ENCODE data around the gene SIRPD.

SIRPD gene

GRCh38 chr20:1490643-1491195, 66.8 kb downstream of the SIRPD start:
- no peak for TF ChIP-seq CTCF (IDR thresholded peaks at IDR 0.05; ENCODE audit: low read depth, low read length, missing control alignments)
- DNase-seq (ENCODE audit: low read depth) = no peak
- no peak overlapping the region for H3K4me3 ChIP-seq (ENCODE audit: low read depth, low read length)

DNA sequence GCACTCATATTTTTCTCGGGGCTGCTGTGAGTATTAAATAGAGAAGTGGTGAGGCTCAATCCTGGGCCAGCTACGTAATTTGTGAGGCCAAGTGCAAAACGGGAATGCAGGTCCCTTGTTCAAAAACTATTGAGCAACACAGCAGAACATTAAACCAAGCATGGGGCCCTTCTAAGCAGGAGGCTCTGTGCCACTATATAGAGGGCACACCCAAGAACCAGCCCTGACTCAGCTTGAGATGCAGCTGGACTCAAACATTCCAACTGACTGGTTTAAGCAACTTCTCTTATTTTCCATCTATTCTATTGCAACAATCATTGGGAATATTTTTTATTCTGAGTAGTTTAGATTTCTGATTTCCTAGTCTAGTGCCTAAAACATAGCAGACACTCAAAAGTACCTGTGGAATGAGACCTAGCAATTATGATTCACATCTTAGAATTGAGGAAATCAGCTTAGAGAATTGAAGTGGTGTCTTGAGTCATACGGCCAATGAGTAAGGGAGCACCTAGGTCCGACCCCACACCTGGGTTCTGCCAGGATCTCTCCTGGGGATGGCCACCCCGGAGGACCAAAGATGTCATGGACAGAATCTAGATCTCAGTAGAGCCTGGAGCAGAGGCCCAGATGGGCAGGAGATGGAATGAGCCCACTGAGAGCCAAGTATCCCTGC, 67.6 kb downstream of the SIRPD start:
- no peak for DNase-seq (ENCODE audit: low read depth)
- TF ChIP-seq CTCF (IDR thresholded peaks at IDR 0.05; ENCODE audit: low read depth, low read length, missing control alignments) = no peak
- H3K4me3 ChIP-seq (ENCODE audit: low read depth, low read length) = no peak overlapping the region

- no peak for DNase-seq (ENCODE audit: low read depth)
- no peak overlapping the region for H3K4me3 ChIP-seq (ENCODE audit: low read depth, low read length)
- TF ChIP-seq CTCF (IDR thresholded peaks at IDR 0.05; ENCODE audit: low read depth, low read length, missing control alignments) = no peak
Measured at GRCh38 chr20:1489325-1489724, 68.2 kb downstream of the SIRPD start.

- no peak for TF ChIP-seq CTCF (IDR thresholded peaks at IDR 0.05; ENCODE audit: low read depth, low read length, missing control alignments)
- H3K4me3 ChIP-seq (ENCODE audit: low read depth, low read length) = no peak overlapping the region
- no peak for DNase-seq (ENCODE audit: low read depth)
Measured at GRCh38 chr20:1486566-1486965, 70.9 kb downstream of the SIRPD start.

DNA sequence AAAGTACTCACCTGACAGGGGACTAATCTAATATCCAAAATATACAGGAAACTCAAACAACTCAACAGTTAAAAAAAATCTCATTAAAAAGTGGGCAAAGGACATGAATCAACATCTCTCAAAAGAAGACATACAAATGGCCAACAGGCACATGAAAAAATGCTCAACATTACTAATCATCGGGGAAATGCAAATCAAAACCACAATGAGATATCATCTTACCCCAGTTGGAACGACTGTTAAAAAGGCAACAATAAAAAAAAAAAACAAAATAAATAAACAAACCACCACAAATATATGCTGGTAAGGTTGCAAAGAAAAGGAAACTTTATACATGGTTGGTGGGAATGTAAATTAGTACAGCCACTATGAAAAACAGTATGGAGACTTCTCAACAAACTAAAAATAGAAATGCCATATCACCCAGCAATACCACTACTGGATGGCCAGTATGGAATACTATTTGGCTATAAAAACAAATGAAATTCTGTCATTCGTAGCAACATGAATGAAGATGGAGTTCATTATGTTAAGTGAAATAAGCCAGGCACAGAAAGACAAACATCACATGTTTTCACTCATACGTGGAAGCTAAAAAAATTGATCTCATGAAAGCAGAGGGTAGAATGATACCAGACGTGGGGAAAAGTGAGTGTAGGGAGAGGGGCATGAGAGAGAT, 72.9 kb downstream of the SIRPD start:
- no peak overlapping the region for H3K4me3 ChIP-seq (ENCODE audit: low read depth, low read length)
- TF ChIP-seq CTCF (IDR thresholded peaks at IDR 0.05; ENCODE audit: low read depth, low read length, missing control alignments) = no peak
- DNase-seq (ENCODE audit: low read depth) = no peak
